IMR-90 (cell line): ENCODE data around the gene ZSWIM8. TPM values are rescaled to one million over a fixed set of nuclear protein-coding genes. Genes with fewer than 3 reads are reported as not detected.

ENCODE experiments used
- ATAC-seq: fragments of 200-7000 bp; cut with Tn5 transposase; 2 replicates; pipeline ENCODE4 v1.9.1; 2020; ENCODE audit warnings: low read depth, mild to moderate bottlenecking, moderate library complexity
- BruUV-seq: library from RNA; stranded (reverse); fragments of 400-500 nt; replicated peaks from 2 replicates; lab custom pipeline; 2021; lab: Mats Ljungman, UMichigan
- CTCF ChIA-PET: fragments of 300-600 bp; formaldehyde crosslinking; extraction: SDS; loops from one replicate; lab custom pipeline; 2021; ENCODE audit warnings: antibody characterized with exemption; lab: Yijun Ruan, JAX
- POLR2A ChIA-PET: fragments of 300-600 bp; sonication (Branson Sonifier 250); formaldehyde crosslinking; loops from one replicate; lab custom pipeline; 2022; ENCODE audit warnings: antibody characterized with exemption; ENCODE audit not compliant: unreplicated experiment; lab: Charles Lee
- DNase-seq: peaks from one replicate; pipeline ENCODE4 v3.0.0; 2013
- H2AFZ ChIP-seq: replicated peaks from 2 replicates; pipeline ENCODE3; 2013; ENCODE audit warnings: low read length, mild to moderate bottlenecking; ENCODE audit not compliant: poor library complexity
- H2AK5ac ChIP-seq: 2 replicates; pipeline ENCODE4 v1.6.1; 2013; ENCODE audit warnings: low read depth, low read length, inconsistent platforms
- H2AK9ac ChIP-seq: replicated peaks from 2 replicates; pipeline ENCODE3; 2013; ENCODE audit warnings: mild to moderate bottlenecking, low read depth, low read length, moderate library complexity; ENCODE audit not compliant: poor library complexity
- H2BK120ac ChIP-seq: 2 replicates; pipeline ENCODE4 v1.6.1; 2013; ENCODE audit warnings: low read depth, low read length, inconsistent platforms
- H2BK15ac ChIP-seq: 3 replicates; pipeline ENCODE4 v1.6.1; 2013; ENCODE audit warnings: low read depth, low read length, inconsistent platforms
- H2BK20ac ChIP-seq: 2 replicates; pipeline ENCODE4 v1.6.1; 2013; ENCODE audit warnings: low read depth, mild to moderate bottlenecking, inconsistent platforms, low read length, moderate library complexity
- H2BK5ac ChIP-seq: 2 replicates; pipeline ENCODE4 v1.6.1; 2013; ENCODE audit warnings: mild to moderate bottlenecking, low read depth, low read length, inconsistent platforms; ENCODE audit not compliant: poor library complexity, severe bottlenecking
- H3K14ac ChIP-seq: replicated peaks from 2 replicates; pipeline ENCODE4 v1.6.1; 2013; ENCODE audit warnings: low read depth, low read length, inconsistent platforms
- H3K18ac ChIP-seq: 2 replicates; pipeline ENCODE4 v1.6.1; 2013; ENCODE audit warnings: low read depth, low read length, control low read depth
- H3K23ac ChIP-seq: 2 replicates; pipeline ENCODE4 v1.6.1; 2013; ENCODE audit warnings: low read depth, low read length, inconsistent platforms
- H3K27ac ChIP-seq: 2 replicates; pipeline ENCODE4 v1.5.1; 2013; ENCODE audit warnings: mild to moderate bottlenecking, control low read depth, low read length; ENCODE audit not compliant: insufficient read depth
- H3K27me3 ChIP-seq: 2 replicates; pipeline ENCODE4 v1.6.1; 2013; ENCODE audit warnings: low read length; ENCODE audit not compliant: control insufficient read depth, insufficient read depth
- H3K36me3 ChIP-seq: 2 replicates; pipeline ENCODE4 v1.6.1; 2013; ENCODE audit warnings: low read length, mixed read lengths; ENCODE audit not compliant: control insufficient read depth, insufficient read depth
- H3K4ac ChIP-seq: 2 replicates; pipeline ENCODE4 v1.6.1; 2013; ENCODE audit warnings: low read depth, low read length, inconsistent platforms
- H3K4me1 ChIP-seq: 2 replicates; pipeline ENCODE4 v1.6.1; 2013; ENCODE audit warnings: low read length, mixed read lengths; ENCODE audit not compliant: control insufficient read depth, insufficient read depth
- H3K4me2 ChIP-seq: 2 replicates; pipeline ENCODE4 v1.6.1; 2013; ENCODE audit warnings: low read depth, mild to moderate bottlenecking, control low read depth, low read length, moderate library complexity
- H3K4me3 ChIP-seq: 2 replicates; pipeline ENCODE4 v1.5.1; 2013; ENCODE audit warnings: low read depth, mild to moderate bottlenecking, control low read depth, low read length, moderate library complexity; ENCODE audit not compliant: insufficient read depth
- H3K56ac ChIP-seq: 2 replicates; pipeline ENCODE4 v1.6.1; 2013; ENCODE audit warnings: low read length, inconsistent platforms; ENCODE audit not compliant: insufficient read depth; ENCODE audit errors: extremely low read depth
- H3K79me1 ChIP-seq, 2 experiments: 2 replicates each; pipeline ENCODE4 v1.6.1; 2013; ENCODE audit warnings: low read length in 2 of 2, inconsistent platforms in 1 of 2, low read depth in 1 of 2
- H3K9ac ChIP-seq: 2 replicates; pipeline ENCODE4 v1.6.1; 2013; ENCODE audit warnings: low read depth, low read length, control low read depth
- H3K9me1 ChIP-seq: 2 replicates; pipeline ENCODE4 v1.6.1; 2013; ENCODE audit warnings: low read length, inconsistent platforms; ENCODE audit not compliant: insufficient read depth
- H3K9me3 ChIP-seq: 2 replicates; pipeline ENCODE4 v1.6.1; 2013; ENCODE audit warnings: low read length; ENCODE audit not compliant: control insufficient read depth, insufficient read depth
- H4K20me1 ChIP-seq: 2 replicates; pipeline ENCODE4 v1.6.1; 2013; ENCODE audit warnings: low read length, inconsistent platforms; ENCODE audit not compliant: insufficient read depth
- H4K5ac ChIP-seq: 2 replicates; pipeline ENCODE4 v1.6.1; 2013; ENCODE audit warnings: mild to moderate bottlenecking, low read depth, low read length, control low read depth
- H4K8ac ChIP-seq, 2 experiments: 2 replicates each; pipeline ENCODE4 v1.6.1; 2013; ENCODE audit warnings: low read depth in 2 of 2, low read length in 2 of 2, control low read depth in 1 of 2, inconsistent platforms in 1 of 2
- H4K91ac ChIP-seq: 2 replicates; pipeline ENCODE4 v1.6.1; 2013; ENCODE audit warnings: low read depth, low read length, inconsistent platforms; ENCODE audit not compliant: insufficient read depth
- BHLHE40 ChIP-seq: fragments of 150-350 bp; IDR thresholded peaks from 2 replicates; pipeline ENCODE4 v1.6.1; 2016; ENCODE audit warnings: mild to moderate bottlenecking, low read depth, low read length
- CEBPB ChIP-seq: IDR thresholded peaks from 2 replicates; pipeline ENCODE4 v1.6.1; 2012; ENCODE audit warnings: low read depth, low read length, improper control_type of control experiment
- CHD1 ChIP-seq: IDR thresholded peaks from 2 replicates; pipeline ENCODE4 v1.6.1; 2012; ENCODE audit warnings: low read depth, low read length, improper control_type of control experiment
- CTCF ChIP-seq: conservative IDR thresholded peaks from 2 replicates; pipeline ENCODE4 v1.5.1; 2012; ENCODE audit warnings: mild to moderate bottlenecking, low read depth, low read length, improper control_type of control experiment
- MAFK ChIP-seq: IDR thresholded peaks from 2 replicates; pipeline ENCODE4 v1.6.1; 2012; ENCODE audit warnings: low read depth, low read length, improper control_type of control experiment
- MAZ ChIP-seq: IDR thresholded peaks from 2 replicates; pipeline ENCODE4 v1.6.1; 2012; ENCODE audit warnings: low read depth, mild to moderate bottlenecking, low read length, improper control_type of control experiment, moderate library complexity, borderline replicate concordance
- MXI1 ChIP-seq: IDR thresholded peaks from 2 replicates; pipeline ENCODE4 v1.6.1; 2012; ENCODE audit warnings: low read depth, mild to moderate bottlenecking, low read length, moderate library complexity, borderline replicate concordance
- NFE2L2 ChIP-seq: fragments of 150-350 bp; IDR thresholded peaks from 2 replicates; pipeline ENCODE4 v1.6.1; 2016; ENCODE audit warnings: low read depth, mild to moderate bottlenecking, low read length
- POLR2A ChIP-seq: IDR thresholded peaks from 2 replicates; pipeline ENCODE4 v1.6.1; 2012; ENCODE audit warnings: mild to moderate bottlenecking, low read depth, low read length
- USF2 ChIP-seq: fragments of 150-350 bp; IDR thresholded peaks from 2 replicates; pipeline ENCODE4 v1.6.1; 2017; ENCODE audit warnings: mild to moderate bottlenecking, antibody characterized with exemption, low read length, low read depth
- WGBS, 2 experiments: methylation state at CpG; one replicate each; pipeline versions ENCODE4 v1.1.5 to v1.1.7; 2013; ENCODE audit warnings: missing lambda C conversion rate in 2 of 2; ENCODE audit not compliant: insufficient read length in 1 of 2; ENCODE audit errors: extremely low coverage in 2 of 2; 5-methylcytosine and 5-hydroxymethylcytosine counted together
- dilution Hi-C: fragments of 300-500 bp; cut with HindIII; formaldehyde crosslinking; loops from one replicate; pipeline ENCODE4 v1.14.3; 2018; ENCODE audit warnings: low sequenced_read_pairs; ENCODE audit not compliant: unreplicated experiment
- in situ Hi-C: fragments of 300-500 bp; cut with MboI; formaldehyde crosslinking; loops from 3 replicates; pipeline ENCODE4 v1.14.3; 2019; ENCODE audit warnings: low sequenced_read_pairs, inconsistent platforms, mixed read lengths
- intact Hi-C: fragments of 100-400 bp; cut with micrococcal nuclease; formaldehyde crosslinking; loops from 2 replicates; pipeline ENCODE4 v1.10.0; 2022
- polyA plus RNA-seq, 3 experiments: library from polyadenylated mRNA; depleted of rRNA; stranded (reverse); fragments of >200 nt; gene quantifications; 2 replicates each; pipeline ENCODE4 v1.2.3, GENCODE V29; 2012; ENCODE audit warnings: low replicate concordance in 1 of 3
- total RNA-seq: library from RNA; depleted of rRNA; stranded (reverse); fragments of >200 nt; gene quantifications from 2 replicates; pipeline ENCODE4 v1.2.3, GENCODE V29; 2012

Gene ZSWIM8
- total and polyA plus RNA-seq, 2 of the 4 experiments (the other 2 are of a cell fraction), result 16.8 to 103 TPM

GRCh38 chr10:73743905-73744663 lies 41.3 kb upstream of the ZSWIM8 start, which contains the start of gene SEC24C:
Gene SEC24C (plus strand): TSS chr10:73744372. CDS start chr10:73746833, 2,461 bp downstream.
- intact Hi-C loops, result loop anchor here (1.0 to 10.0 kb wide), 3 partner anchors 28 to 219 kb away; a partner anchor contains a TSS
- BruUV-seq, result TSS peak; percentile 96

More at GRCh38 chr10:73743905-73744663, 41.3 kb upstream of the ZSWIM8 start, which contains the start of gene SEC24C:
- Histone ChIP-seq H3K36me3 (peaks cover 10% of the 10 kb centered on the region), H4K91ac (peak within 1 kb of the TSS; percentile 92), H3K18ac (peak within 1 kb of the TSS; percentile 94), H3K27ac (peak within 1 kb of the TSS; percentile 95), H2BK5ac (peak within 1 kb of the TSS; percentile 95), H3K4me2 (peak within 1 kb of the TSS; percentile 100), H3K4me1 (peaks cover 2% of the 10 kb centered on the region; the same call in 1 of the 2 replicates), H4K20me1 (peaks cover 5% of the 10 kb centered on the region; the same call in 1 of the 2 replicates), H2BK20ac (peak within 1 kb of the TSS; percentile 50; the same call in 1 of the 2 replicates), H4K5ac (peak within 1 kb of the TSS; percentile 99), H2AK9ac (peak within 1 kb of the TSS; percentile 99), H3K9ac (peak within 1 kb of the TSS; percentile 94), H3K56ac (peak within 1 kb of the TSS; percentile 98), H3K79me1 (peaks cover 22 to 66% of the 10 kb centered on the region in 2 experiments), H3K9me1 (peaks cover 3% of the 10 kb centered on the region; the same call in 1 of the 2 replicates), H2BK15ac (peak within 1 kb of the TSS; percentile 80; the same call in 1 of the 3 replicates), H2AFZ (peak within 1 kb of the TSS; percentile 89), H4K8ac (peak within 1 kb of the TSS; percentile 95 to 98), H3K4ac (peak within 1 kb of the TSS; percentile 98), H3K4me3 (peak within 1 kb of the TSS; percentile 86), H3K9me3 (no peaks in the 10 kb centered on the region), H3K27me3 (no peaks in the 10 kb centered on the region), H3K14ac (peak within 1 kb of the TSS; percentile 95), H3K23ac (peak within 1 kb of the TSS; percentile 87), H2BK120ac (peak within 1 kb of the TSS; percentile 80), H2AK5ac (peak within 1 kb of the TSS; percentile 96)
- TF ChIP-seq MXI1, result 0 out of 2 replicates have a peak, but pooled peaks have one; percentile 17
- TF ChIP-seq USF2, result no peak; the same call in 1 of the 2 replicates
- TF ChIP-seq BHLHE40, result no peak
- TF ChIP-seq CEBPB, result no peak
- TF ChIP-seq CHD1, result peak; percentile 79; the same call in 1 of the 2 replicates
- peak; percentile 88 for TF ChIP-seq MAZ
- 0 out of 2 replicates have a peak, but pooled peaks have one; percentile 12 for TF ChIP-seq CTCF
- peak; percentile 96 for TF ChIP-seq POLR2A
- TF ChIP-seq MAFK, result peak; percentile 72
- TF ChIP-seq NFE2L2, result no peak
- WGBS, 2 experiments, result 2% methylated on average over 22 of the region's 36 CpGs; no CpG with 5 or more reads in 1 of the 2 experiments
- dilution Hi-C loops, result no loop called here
- DNase-seq (peak; percentile 94), ATAC-seq (peak; percentile 81)
- CTCF ChIA-PET, result interaction anchor here (1.8 kb wide), 1 partner anchor 22 kb away, joined by 4 read pairs; no protein-coding TSS in a partner anchor
- POLR2A ChIA-PET, result interaction anchor here (0.7 to 0.9 kb wide), 2 partner anchors 14 to 38 kb away, joined by 3 to 4 read pairs; partner anchors contain the start of gene CHCHD1
- in situ Hi-C loops, result no loop called here
